Mesothelial cell of epicardium (in vitro differentiated cells): ENCODE data around the gene ZP2. TPM values are rescaled to one million over a fixed set of nuclear protein-coding genes. Genes with fewer than 3 reads are reported as not detected.

Experiments used
- DNase-seq, 2 experiments: peaks; one replicate each; pipeline ENCODE4 v3.0.0; 2021; ENCODE audit warnings: low spot score in 2 of 2; ENCODE audit not compliant: unreplicated experiment in 2 of 2
- H3K27ac Mint-ChIP-seq: 2 replicates; pipeline ENCODE4 v1.8.0; 2021; ENCODE audit warnings: mixed read lengths
- H3K27me3 Mint-ChIP-seq: 2 replicates; pipeline ENCODE4 v1.8.0; 2021; ENCODE audit warnings: low read depth, mixed read lengths
- H3K36me3 Mint-ChIP-seq: 2 replicates; pipeline ENCODE4 v1.8.0; 2021; ENCODE audit warnings: mixed read lengths
- H3K4me1 Mint-ChIP-seq: 2 replicates; pipeline ENCODE4 v1.8.0; 2021; ENCODE audit warnings: mixed read lengths
- H3K4me3 Mint-ChIP-seq: 2 replicates; pipeline ENCODE4 v1.8.0; 2021; ENCODE audit warnings: mild to moderate bottlenecking, moderate library complexity, mixed read lengths
- H3K9me3 Mint-ChIP-seq: 2 replicates; pipeline ENCODE4 v1.8.0; 2021; ENCODE audit warnings: mixed read lengths
- total RNA-seq: library from RNA; stranded (reverse); gene quantifications from 3 replicates; pipeline ENCODE4 v1.2.1, GENCODE V29; 2021
- TF ChIP-seq, protein P1 (sequence below): fragments of 200-600 bp; sonication (generic); IDR thresholded peaks from one replicate; pipeline ENCODE4 v1.5.0; 2021; ENCODE audit warnings: antibody characterized with exemption; ENCODE audit not compliant: unreplicated experiment

ZP2 gene
- total RNA-seq, 1 donor from 2014 or later, result not detected

DNA sequence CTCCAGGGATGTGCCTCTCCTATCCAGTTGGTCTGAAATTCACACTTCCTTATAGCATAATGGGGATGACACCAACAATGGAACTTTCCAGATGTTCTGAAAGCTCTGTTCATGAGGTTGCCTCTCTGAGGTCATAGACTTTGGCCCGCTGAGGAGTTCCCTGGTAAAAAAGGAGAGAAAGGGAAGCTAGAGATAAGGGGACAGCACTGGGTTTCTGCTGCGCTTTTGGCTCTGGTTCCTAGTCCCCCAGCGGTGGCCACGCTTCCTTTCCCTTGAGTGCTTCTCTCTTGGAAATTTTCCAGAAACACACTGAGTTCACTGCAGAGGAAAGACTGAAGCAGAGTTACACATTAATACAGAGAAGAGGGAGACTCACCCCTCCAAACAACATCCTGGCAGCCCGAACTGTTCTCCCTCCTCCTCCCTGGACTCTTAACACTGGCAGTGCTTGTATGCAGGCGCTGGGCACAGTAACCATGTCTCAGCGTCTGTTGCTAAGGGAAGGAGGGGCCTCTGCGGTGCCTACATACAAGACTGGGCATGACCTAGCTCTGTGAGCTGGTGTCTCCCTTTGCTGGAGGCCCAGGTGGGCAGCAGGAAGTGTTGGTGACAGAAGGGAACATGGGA is 60.9 kb downstream of the ZP2 start, which contains the start of gene DNAH3:
Gene DNAH3, minus strand, starts transcription at position 472 of the 627 bp plus-strand sequence. CDS start 527 bp downstream, outside the sequence.
- Mint-ChIP-seq H3K9me3 (no peaks in the 10 kb centered on the region), H3K4me1 (no peaks in the 10 kb centered on the region), H3K27me3 (peaks cover 20% of the 10 kb centered on the region), H3K4me3 (no peak within 1 kb of the TSS), H3K36me3 (no peaks in the 10 kb centered on the region), H3K27ac (no peak within 1 kb of the TSS)
- DNase-seq, result no peak
- TF ChIP-seq, protein P1, sequence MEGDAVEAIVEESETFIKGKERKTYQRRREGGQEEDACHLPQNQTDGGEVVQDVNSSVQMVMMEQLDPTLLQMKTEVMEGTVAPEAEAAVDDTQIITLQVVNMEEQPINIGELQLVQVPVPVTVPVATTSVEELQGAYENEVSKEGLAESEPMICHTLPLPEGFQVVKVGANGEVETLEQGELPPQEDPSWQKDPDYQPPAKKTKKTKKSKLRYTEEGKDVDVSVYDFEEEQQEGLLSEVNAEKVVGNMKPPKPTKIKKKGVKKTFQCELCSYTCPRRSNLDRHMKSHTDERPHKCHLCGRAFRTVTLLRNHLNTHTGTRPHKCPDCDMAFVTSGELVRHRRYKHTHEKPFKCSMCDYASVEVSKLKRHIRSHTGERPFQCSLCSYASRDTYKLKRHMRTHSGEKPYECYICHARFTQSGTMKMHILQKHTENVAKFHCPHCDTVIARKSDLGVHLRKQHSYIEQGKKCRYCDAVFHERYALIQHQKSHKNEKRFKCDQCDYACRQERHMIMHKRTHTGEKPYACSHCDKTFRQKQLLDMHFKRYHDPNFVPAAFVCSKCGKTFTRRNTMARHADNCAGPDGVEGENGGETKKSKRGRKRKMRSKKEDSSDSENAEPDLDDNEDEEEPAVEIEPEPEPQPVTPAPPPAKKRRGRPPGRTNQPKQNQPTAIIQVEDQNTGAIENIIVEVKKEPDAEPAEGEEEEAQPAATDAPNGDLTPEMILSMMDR, result no peak

Other genes starting within 250 kb of the ZP2 start
- not detected in 3 replicates for gene DNAH3, start 60.7 kb downstream of the ZP2 start, total RNA-seq
- gene LDAF1, start 52.9 kb downstream of the ZP2 start, total RNA-seq, result 19.1 to 22.0 TPM (median 21.4 TPM) in 3 replicates
- not detected in 3 replicates for gene ANKS4B, start 22.1 kb upstream of the ZP2 start, total RNA-seq
- 2.7 to 4.6 TPM (median 4.1 TPM) in 3 replicates for gene CRYM, start 66.7 kb upstream of the ZP2 start, total RNA-seq